GM12801 (cell line): ENCODE results near the gene MRPL1.

Experiments used
- TF ChIP-seq, protein P1 (sequence below): IDR thresholded peaks from one replicate; pipeline ENCODE4 v1.5.1; 2011; ENCODE audit warnings: control low read depth; ENCODE audit not compliant: insufficient read length; ENCODE audit errors: extremely low read depth

MRPL1 gene

DNA sequence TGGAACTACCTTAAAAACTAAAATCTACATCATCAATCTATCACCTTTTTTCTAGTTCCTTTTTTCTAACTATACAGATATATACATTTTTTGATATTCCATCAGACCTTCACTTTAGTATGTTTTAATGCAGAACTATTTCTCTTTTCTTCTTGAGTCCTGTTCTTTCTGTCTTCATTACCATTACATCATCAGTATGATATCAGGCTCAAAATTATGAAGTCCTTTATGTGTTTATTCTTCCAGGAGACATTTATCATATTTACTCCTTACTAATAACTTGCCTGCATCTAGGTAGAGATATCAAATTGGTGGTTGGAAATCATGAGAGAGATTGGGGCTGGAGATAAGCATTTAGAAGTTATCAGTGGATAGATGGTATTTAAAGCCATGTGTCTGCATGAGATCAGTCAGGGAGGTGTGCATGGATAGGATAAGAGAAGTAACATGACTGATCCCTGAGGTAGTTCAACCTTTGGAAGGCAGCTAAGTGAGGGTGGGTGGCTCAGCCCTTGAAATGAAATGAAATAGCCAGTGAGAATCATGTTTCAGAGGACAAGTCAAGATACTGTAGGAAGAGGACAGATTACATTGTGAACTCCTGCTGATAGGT, 43.1 kb downstream of the MRPL1 start:
- TF ChIP-seq, protein P1, sequence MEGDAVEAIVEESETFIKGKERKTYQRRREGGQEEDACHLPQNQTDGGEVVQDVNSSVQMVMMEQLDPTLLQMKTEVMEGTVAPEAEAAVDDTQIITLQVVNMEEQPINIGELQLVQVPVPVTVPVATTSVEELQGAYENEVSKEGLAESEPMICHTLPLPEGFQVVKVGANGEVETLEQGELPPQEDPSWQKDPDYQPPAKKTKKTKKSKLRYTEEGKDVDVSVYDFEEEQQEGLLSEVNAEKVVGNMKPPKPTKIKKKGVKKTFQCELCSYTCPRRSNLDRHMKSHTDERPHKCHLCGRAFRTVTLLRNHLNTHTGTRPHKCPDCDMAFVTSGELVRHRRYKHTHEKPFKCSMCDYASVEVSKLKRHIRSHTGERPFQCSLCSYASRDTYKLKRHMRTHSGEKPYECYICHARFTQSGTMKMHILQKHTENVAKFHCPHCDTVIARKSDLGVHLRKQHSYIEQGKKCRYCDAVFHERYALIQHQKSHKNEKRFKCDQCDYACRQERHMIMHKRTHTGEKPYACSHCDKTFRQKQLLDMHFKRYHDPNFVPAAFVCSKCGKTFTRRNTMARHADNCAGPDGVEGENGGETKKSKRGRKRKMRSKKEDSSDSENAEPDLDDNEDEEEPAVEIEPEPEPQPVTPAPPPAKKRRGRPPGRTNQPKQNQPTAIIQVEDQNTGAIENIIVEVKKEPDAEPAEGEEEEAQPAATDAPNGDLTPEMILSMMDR: no peak

DNA sequence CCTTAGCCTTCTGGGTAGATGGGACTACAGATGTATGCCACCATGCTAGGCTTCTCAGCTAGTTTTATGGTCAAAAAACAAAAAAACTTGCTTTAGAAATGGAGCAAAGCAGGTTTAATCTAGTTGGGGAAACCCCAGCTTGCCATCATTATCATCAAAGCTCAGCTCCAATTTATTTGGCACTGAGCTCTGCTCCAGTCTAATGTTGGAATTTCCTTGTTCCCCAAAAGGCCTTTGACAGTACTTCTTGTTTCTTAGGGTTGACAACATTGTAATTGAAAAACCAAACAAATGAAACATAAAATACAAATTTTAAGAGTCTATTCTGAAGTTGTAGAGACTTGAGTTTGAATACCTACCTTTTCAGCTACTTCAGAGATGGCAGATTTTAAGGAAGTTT, 48.0 kb downstream of the MRPL1 start:
- TF ChIP-seq, protein P1: no peak

GRCh38 chr4:77911091-77911490, 48.5 kb downstream of the MRPL1 start:
- TF ChIP-seq, protein P1: no peak

GRCh38 chr4:77911842-77912450, 49.3 kb downstream of the MRPL1 start:
- TF ChIP-seq, protein P1: no peak

DNA sequence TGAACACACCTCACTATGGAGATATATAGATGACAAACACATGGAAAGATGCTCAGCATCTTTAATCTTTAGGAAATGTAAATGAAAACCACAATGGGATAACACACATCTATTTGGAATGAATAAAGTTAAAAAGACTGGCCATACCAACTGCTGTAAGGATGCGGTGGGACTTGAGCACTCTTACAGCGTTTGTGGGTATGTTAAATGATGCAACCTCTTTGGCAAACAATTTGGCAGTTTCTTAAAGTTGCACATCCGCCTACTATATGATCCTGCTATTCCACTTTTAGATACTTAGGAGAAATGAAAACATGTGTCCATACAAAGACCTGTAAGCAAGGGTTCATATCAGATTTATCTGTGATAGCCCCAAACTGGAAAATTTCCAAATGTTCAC, 50.7 kb downstream of the MRPL1 start:
- TF ChIP-seq, protein P1: no peak

DNA sequence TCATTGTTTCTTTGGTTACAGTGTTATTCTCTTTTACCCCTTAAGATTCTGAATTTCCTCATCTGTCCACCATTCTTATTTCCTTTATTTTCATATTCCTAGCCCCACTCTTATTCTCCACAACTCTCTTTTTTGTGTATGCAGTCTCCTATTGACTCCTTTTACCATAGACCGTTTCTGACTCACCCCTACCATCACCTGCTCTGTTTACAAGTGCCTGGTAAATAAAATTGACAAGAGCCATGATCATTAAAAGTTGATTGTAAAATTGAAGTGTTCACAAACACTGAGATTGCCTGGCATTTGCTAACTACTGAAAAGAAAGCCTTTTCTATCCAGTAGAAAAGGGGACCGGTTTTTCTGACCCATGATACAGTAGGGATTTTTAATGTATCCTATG, 54.4 kb downstream of the MRPL1 start:
- TF ChIP-seq, protein P1: no peak

- TF ChIP-seq, protein P1: no peak
These were observed 55.0 kb downstream of the MRPL1 start for GRCh38 chr4:77917601-77918000.

GRCh38 chr4:77920371-77920770, 57.7 kb downstream of the MRPL1 start:
- TF ChIP-seq, protein P1: no peak
